Panc1 (cell line): ENCODE data around the gene ARHGEF39. TPM values are rescaled to one million over a fixed set of nuclear protein-coding genes. Genes with fewer than 3 reads are reported as not detected.

Experiments
- ATAC-seq: fragments of 200-7000 bp; cut with Tn5 transposase; 2 replicates; pipeline ENCODE4 v1.9.1; 2020; ENCODE audit warnings: mild to moderate bottlenecking, moderate library complexity
- BruUV-seq: library from RNA; stranded (reverse); fragments of 400-500 nt; replicated peaks from 2 replicates; lab custom pipeline; 2021; lab: Mats Ljungman, UMichigan
- CTCF ChIA-PET: fragments of 300-600 bp; sonication (Branson Sonifier 250); formaldehyde crosslinking; loops from one replicate; lab custom pipeline; 2022; ENCODE audit warnings: antibody characterized with exemption; lab: Charles Lee
- POLR2A ChIA-PET: fragments of 300-600 bp; sonication (Branson Sonifier 250); formaldehyde crosslinking; loops from one replicate; lab custom pipeline; 2022; ENCODE audit warnings: antibody characterized with exemption; lab: Charles Lee
- DNase-seq: peaks from one replicate; pipeline ENCODE4 v3.0.0-alpha.2; 2010; ENCODE audit warnings: low read depth, low spot score
- H3K27ac ChIP-seq: 2 replicates; pipeline ENCODE4 v1.5.1; 2011; ENCODE audit warnings: mild to moderate bottlenecking, low read length, inconsistent platforms
- H3K27me3 ChIP-seq: fragments of 200-500 bp; sonication (Bioruptor generic); 2 replicates; pipeline ENCODE4 v1.6.0; 2014; ENCODE audit warnings: low read length, inconsistent platforms; ENCODE audit not compliant: control insufficient read depth, insufficient read depth
- H3K36me3 ChIP-seq: fragments of 200-500 bp; sonication (Bioruptor generic); 2 replicates; pipeline ENCODE4 v1.5.1; 2014; ENCODE audit warnings: inconsistent platforms, mild to moderate bottlenecking, low read length, moderate library complexity; ENCODE audit not compliant: control insufficient read depth, insufficient read depth
- H3K4me1 ChIP-seq: 2 replicates; pipeline ENCODE4 v1.5.1; 2011; ENCODE audit warnings: inconsistent platforms, mild to moderate bottlenecking, low read length, moderate library complexity; ENCODE audit not compliant: control insufficient read depth, insufficient read depth
- H3K4me3 ChIP-seq, 2 experiments: 2 replicates each; pipeline ENCODE4 v1.5.1; 2011 to 2012; ENCODE audit warnings: low read depth in 2 of 2, low read length in 2 of 2, mild to moderate bottlenecking in 2 of 2, inconsistent platforms in 1 of 2, moderate library complexity in 1 of 2
- H3K9me3 ChIP-seq: fragments of 200-500 bp; sonication (Bioruptor generic); 2 replicates; pipeline ENCODE4 v1.5.1; 2014; ENCODE audit warnings: low read depth, mild to moderate bottlenecking, inconsistent platforms, low read length, moderate library complexity; ENCODE audit not compliant: control insufficient read depth, insufficient read depth
- POLR2AphosphoS5 ChIP-seq: IDR thresholded peaks from 2 replicates; pipeline ENCODE4 v1.6.1; 2012; ENCODE audit warnings: mild to moderate bottlenecking, low read depth, low read length, moderate library complexity
- SIN3A ChIP-seq: IDR thresholded peaks from 2 replicates; pipeline ENCODE4 v1.6.1; 2012; ENCODE audit warnings: low read depth, mild to moderate bottlenecking, low read length, moderate library complexity, borderline replicate concordance; ENCODE audit not compliant: insufficient read depth
- TCF7L2 ChIP-seq: IDR thresholded peaks from 2 replicates; pipeline ENCODE4 v1.6.1; 2011; ENCODE audit warnings: mild to moderate bottlenecking, low read depth, low read length, inconsistent platforms
- in situ Hi-C: cut with HindIII; loops from 2 replicates; pipeline ENCODE4 v1.10.0; 2016; ENCODE audit warnings: low sequenced_read_pairs, low pct_unique_long_range_greater_than_20kb
- intact Hi-C: fragments of 100-400 bp; cut with micrococcal nuclease; formaldehyde crosslinking; loops from one replicate; pipeline ENCODE4 v1.10.0; 2022; ENCODE audit not compliant: unreplicated experiment
- total RNA-seq: library from RNA; stranded (reverse); gene quantifications from one replicate; pipeline ENCODE4 v1.2.1, GENCODE V29; 2021; ENCODE audit not compliant: unreplicated experiment
- TF ChIP-seq, protein P1 (sequence below): fragments of 450-650 bp; IDR thresholded peaks from 2 replicates; pipeline ENCODE4 v1.5.1; 2017; ENCODE audit warnings: mild to moderate bottlenecking
- TF ChIP-seq, protein P2 (sequence below), 2 experiments: IDR thresholded peaks; 2 replicates each; pipeline ENCODE4 v1.6.1; 2011 to 2012; ENCODE audit warnings: low read depth in 2 of 2, control low read depth in 1 of 2, low read length in 1 of 2, mild to moderate bottlenecking in 1 of 2, moderate library complexity in 1 of 2; ENCODE audit not compliant: insufficient read depth in 1 of 2

Gene ARHGEF39
- total RNA-seq, 1 experiment from 2014 or later = 34.0 TPM

DNA sequence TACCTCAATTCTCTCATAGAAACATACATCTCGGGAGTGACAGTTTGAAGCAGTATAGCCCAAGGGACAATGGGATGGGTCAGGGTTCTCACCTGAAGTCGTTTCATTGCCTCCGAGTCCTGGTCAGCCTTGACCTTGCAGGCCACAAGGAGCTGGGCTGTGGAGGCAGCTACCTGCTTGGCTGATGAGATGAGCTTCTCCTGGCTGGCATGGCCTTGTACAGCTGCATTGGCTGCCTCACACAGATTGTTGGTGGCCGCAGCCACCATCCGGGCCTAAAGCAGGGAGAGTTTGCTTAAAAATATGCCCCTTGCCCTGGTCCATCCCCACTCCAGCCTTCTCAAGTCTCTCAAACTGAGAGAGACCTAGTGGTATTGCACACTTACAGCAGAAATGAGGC, 33.2 kb upstream of the ARHGEF39 start:
- H3K27ac ChIP-seq = no peak overlapping the region
- no peaks in the 10 kb centered on the region for H3K27me3 ChIP-seq
- peaks cover 15% of the 10 kb centered on the region; the same call in 1 of the 2 replicates for H3K36me3 ChIP-seq
- no TSS peak for BruUV-seq
- no peaks in the 10 kb centered on the region for H3K4me1 ChIP-seq
- ChIA-PET POLR2A (no interaction called here), CTCF (interaction anchor here (1.1 kb wide), 1 partner anchor 37 kb away, joined by 3 read pairs; no protein-coding TSS in a partner anchor)
- no peak for TF ChIP-seq SIN3A
- no peak for TF ChIP-seq TCF7L2
- TF ChIP-seq POLR2AphosphoS5 = no peak
- TF ChIP-seq, protein P1, sequence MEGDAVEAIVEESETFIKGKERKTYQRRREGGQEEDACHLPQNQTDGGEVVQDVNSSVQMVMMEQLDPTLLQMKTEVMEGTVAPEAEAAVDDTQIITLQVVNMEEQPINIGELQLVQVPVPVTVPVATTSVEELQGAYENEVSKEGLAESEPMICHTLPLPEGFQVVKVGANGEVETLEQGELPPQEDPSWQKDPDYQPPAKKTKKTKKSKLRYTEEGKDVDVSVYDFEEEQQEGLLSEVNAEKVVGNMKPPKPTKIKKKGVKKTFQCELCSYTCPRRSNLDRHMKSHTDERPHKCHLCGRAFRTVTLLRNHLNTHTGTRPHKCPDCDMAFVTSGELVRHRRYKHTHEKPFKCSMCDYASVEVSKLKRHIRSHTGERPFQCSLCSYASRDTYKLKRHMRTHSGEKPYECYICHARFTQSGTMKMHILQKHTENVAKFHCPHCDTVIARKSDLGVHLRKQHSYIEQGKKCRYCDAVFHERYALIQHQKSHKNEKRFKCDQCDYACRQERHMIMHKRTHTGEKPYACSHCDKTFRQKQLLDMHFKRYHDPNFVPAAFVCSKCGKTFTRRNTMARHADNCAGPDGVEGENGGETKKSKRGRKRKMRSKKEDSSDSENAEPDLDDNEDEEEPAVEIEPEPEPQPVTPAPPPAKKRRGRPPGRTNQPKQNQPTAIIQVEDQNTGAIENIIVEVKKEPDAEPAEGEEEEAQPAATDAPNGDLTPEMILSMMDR = no peak
- TF ChIP-seq, protein P2, sequence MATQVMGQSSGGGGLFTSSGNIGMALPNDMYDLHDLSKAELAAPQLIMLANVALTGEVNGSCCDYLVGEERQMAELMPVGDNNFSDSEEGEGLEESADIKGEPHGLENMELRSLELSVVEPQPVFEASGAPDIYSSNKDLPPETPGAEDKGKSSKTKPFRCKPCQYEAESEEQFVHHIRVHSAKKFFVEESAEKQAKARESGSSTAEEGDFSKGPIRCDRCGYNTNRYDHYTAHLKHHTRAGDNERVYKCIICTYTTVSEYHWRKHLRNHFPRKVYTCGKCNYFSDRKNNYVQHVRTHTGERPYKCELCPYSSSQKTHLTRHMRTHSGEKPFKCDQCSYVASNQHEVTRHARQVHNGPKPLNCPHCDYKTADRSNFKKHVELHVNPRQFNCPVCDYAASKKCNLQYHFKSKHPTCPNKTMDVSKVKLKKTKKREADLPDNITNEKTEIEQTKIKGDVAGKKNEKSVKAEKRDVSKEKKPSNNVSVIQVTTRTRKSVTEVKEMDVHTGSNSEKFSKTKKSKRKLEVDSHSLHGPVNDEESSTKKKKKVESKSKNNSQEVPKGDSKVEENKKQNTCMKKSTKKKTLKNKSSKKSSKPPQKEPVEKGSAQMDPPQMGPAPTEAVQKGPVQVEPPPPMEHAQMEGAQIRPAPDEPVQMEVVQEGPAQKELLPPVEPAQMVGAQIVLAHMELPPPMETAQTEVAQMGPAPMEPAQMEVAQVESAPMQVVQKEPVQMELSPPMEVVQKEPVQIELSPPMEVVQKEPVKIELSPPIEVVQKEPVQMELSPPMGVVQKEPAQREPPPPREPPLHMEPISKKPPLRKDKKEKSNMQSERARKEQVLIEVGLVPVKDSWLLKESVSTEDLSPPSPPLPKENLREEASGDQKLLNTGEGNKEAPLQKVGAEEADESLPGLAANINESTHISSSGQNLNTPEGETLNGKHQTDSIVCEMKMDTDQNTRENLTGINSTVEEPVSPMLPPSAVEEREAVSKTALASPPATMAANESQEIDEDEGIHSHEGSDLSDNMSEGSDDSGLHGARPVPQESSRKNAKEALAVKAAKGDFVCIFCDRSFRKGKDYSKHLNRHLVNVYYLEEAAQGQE (IDR thresholded peaks at IDR 0.05; ENCODE audit: insufficient read depth in 1 of 2, low read depth in 2 of 2, low read length in 1 of 2) = no peak
- H3K9me3 ChIP-seq = no peaks in the 10 kb centered on the region
- H3K4me3 ChIP-seq = no peak overlapping the region
- no peak for DNase-seq
- in situ Hi-C loops = no loop called here
- intact Hi-C loops = no loop called here
- ATAC-seq = no peak

DNA sequence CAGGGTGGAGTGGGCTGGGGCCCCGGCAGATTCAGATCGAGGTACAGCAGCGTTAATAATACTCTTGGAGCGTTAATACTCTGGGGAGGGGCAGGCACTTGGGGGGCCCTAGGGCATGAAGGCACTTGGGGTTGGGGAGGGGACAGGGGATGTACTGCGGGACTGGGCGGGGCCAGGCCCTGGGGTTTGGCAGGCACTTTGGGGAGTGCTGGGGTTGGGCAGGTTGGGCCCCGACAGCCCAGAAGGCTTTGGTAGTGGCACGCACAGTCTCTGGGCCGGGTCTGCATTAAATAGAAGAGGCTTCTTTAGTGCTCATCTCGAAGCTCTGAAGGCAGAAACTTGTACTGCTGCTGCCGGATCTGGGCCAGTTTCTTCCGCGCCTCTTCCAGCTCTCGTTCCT, 32.5 kb upstream of the ARHGEF39 start:
- Histone ChIP-seq H3K27ac (no peak overlapping the region), H3K4me3 (no peak overlapping the region), H3K27me3 (no peaks in the 10 kb centered on the region), H3K4me1 (no peaks in the 10 kb centered on the region), H3K36me3 (0 out of 2 replicates have a peak, but pooled peaks cover 15% of the 10 kb centered on the region), H3K9me3 (no peaks in the 10 kb centered on the region)
- intact Hi-C loops (no loop called here), in situ Hi-C loops (no loop called here)
- TF ChIP-seq TCF7L2 = no peak
- TF ChIP-seq, protein P2 (IDR thresholded peaks at IDR 0.05; ENCODE audit: insufficient read depth in 1 of 2, low read depth in 2 of 2, low read length in 1 of 2) = no peak
- TF ChIP-seq, protein P1 = no peak
- no peak for ATAC-seq
- POLR2A ChIA-PET = no interaction called here
- TSS peak; percentile 97 for BruUV-seq
- CTCF ChIA-PET = interaction anchor here (0.9 to 2.5 kb wide), 6 partner anchors 7 to 37 kb away, joined by 3 to 17 read pairs (median 8); partner anchors contain the start of genes CREB3 and TLN1
- no peak for DNase-seq
